ENCODE data around the gene SGIP1.
A peak's percentile ranks its signal among the peaks of the same experiment; 100 is the strongest.
"Not testable (repeated sequence)": the region's sequence is repeated elsewhere in the genome, so short reads cannot be mapped to it uniquely, and the experiment has no call there.

Gene SGIP1

DNA sequence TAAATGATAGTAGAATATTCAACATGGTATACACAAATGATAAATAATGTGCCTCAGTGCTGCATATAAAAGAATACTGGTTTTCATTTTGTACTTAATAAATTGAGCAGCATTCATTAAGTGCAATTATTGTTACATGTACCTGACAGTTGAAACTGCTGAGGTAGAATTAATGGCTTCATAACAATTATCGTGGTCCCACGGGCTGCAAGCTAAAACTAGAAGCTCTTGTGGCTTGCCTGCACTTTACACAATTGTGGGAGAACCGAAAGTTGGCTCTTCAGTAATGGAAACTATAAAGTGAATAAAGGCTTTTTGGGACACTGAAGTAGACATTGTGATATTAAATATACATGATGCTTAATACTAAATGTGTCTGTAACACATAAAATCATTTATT lies 243.9 kb downstream of the SGIP1 start:
- no peak for DNase-seq

DNA sequence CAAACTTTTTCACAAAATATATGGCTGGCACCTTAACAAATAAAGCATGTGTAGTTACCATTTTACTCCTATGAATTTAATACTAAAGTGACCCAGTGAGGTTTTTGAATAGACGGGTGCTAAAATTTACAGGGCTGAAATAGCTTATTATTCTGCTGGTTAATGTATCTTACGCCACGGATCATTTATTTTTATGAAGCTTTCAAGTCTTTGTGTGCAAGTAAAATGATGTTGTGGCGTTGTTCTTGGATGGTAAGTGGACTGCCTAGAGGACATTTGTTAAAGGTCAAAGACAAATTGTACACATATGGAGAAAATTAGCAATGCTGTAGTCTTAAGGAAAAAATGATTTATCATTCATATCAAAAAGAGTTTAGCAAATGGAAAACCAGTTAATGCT lies 244.3 kb downstream of the SGIP1 start:
- no peak for DNase-seq

DNA sequence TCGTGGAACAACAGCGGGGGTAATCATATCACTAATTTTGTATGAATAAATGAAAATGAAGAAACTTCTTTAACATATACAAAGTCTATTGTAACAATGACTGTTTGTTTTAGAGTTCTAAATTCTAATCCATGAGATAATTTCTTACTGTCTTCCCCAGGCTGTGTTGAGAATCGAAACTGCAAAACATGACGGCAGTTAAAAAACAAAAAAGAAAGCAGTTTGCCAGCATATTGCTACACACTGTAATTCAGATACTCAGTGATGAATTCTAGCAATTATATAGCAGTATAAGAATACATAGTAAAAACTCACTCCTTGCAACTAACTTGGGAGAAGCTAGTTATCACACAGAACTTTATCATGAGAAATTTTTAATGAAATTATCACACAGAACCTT lies 245.0 kb downstream of the SGIP1 start:
- no peak for DNase-seq

DNA sequence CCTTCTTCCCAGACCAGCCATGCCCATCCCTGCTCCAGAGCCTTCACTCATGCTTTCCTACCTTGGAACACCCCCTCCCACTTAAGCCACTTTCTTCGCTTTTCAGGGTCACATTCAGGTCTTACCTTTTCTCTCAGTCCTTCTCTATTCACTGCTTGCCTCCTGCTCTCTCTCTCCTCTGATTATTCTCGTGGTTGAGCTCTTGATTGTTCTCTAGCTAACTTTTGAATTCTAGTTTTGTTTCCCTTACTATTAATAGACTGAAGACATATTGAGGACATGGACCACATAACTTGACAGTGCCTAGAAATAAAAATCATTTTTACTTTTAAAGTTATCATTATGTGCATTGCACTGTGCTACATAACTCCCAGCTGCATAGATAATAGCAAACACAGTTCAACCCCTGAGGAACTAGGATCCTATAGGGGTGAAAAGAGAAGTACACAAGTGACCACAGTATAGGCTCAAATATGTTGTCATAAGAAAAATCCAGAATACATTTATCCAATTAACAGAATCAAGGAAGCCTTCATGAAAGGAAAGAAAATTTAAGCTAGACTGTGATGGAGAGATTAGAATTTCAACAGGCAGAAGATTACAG lies 245.6 kb downstream of the SGIP1 start:
- DNase-seq = no peak

DNA sequence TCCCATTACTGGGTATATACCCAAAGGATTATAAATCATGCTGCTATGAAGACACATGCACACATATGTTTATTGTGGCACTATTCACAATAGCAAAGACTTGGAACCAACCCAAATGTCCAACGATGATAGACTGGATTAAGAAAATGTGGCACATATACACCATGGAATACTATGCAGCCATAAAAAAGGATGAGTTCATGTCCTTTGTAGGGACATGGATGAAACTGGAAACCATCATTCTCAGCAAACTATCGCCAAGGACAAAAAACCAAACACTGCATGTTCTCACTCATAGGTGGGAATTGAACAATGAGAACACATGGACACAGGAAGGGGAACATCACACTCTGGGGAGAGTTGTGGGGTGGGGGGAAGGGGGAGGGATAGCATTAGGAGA lies 251.8 kb downstream of the SGIP1 start:
- not testable (repeated sequence) for DNase-seq

DNA sequence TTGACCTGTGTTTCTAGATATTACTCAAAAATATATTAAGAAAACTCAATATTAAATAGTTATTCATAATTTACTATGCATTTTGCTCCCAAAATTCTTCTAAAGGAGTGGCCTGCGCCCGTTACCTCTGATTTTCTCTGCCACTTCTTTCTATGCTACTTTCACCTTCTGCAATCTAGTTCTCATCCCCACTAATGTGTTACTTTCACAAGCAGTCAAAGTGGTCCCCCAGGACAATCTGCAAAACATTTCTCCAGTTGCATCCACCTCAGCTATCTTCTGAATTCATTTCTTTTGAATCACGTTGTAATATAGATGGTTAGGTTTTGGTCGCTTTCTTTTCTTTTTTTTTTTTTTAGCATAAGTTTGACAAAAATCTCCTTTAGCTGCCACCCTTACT lies 253.7 kb downstream of the SGIP1 start:
- no peak for DNase-seq

DNA sequence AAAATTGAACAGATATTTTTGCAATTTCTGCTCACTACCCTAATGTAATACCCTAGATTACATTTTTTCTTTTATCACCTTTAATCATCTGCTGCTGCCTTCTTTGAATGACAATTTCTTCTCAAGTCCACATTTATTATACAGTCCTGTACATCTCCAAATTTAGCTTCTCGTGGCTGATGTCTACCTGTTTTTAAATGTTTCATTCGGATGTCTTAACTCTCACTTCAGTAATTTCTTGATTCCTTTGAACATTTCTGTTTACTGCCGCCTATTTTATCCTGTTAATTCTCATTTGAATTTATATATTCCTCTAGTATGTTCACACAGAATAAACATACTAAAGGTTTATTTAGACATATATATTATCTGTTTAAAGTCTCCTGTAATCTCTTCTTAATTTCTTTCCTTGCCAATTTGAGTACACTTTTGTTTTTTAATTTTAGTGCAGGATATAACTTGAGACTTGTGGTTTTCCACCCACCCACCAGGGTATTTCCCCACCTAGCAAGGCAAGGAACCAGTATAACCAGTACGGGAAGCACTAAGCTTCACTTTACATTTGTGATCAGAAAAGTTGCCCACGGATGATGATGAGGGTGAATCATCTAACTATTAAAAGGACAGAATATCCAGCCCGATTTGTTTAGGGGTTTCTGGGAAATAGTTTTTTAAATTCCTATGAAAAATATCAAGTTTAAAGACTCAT lies 254.4 kb downstream of the SGIP1 start:
- peak; percentile 11 for DNase-seq

DNA sequence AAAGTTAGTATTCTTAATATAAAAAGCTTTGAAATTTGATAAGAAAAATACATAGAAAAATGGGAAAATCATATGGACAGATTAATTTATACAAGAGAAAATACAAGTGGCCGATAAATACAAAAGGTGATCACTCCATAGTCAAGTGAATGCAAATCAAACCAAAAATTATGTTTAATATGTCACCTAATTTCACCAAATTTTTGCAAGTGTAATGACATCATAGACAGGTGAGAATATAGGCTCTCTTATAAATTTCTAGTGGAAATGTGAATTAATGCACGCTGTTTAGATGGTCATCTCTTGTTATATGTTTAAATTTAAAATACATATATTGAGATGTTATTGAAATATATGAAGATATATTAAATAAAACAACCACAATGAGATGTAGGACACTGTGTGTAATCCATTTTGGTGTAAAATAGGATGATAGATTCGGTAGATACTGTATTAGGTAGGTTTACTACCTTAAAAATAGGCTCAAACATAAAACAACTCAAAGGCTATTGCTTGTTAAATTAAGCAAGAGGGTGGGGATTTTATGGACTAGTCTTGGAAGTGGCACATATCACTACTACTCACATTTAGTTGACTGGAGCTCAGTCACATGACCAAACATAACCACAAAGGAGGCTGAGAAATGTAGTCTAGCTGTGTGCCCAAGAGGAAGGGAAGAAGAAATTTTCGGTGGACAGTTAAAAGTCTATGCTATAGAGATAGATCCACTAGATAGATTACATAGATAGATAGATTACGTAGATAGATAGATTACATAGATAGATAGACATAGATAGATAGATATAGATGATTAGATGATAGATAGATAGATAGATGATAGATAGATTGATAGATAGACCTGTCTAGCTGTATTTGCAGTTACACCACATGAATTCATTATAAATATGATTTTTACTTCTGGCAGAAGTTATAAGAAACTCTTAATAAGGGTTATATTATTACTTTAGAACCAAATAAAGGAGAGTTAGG lies 258.0 kb downstream of the SGIP1 start:
- no peak for DNase-seq

DNA sequence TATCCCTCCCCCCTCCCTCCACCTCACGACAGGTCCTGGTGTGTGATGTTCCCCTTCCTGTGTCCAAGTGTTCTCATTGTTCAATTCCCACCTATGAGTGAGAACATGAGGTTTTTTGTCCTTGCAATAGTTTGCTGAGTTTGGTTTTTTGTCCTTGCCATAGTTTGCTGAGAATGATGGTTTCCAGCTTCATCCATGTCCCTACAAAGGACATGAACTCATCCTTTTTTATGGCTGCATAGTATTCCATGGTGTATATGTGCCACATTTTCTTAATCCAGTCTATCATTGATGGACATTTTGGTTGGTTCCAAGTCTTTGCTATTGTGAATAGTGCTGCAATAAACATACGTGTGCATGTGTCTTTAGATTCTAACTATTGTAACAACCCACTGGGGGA lies 261.9 kb downstream of the SGIP1 start:
- DNase-seq = not testable (repeated sequence)

Data from effector CD4-positive, alpha-beta T cell (primary cell).